Neuronal stem cell (in vitro differentiated cells): ENCODE data around the gene TMEM164.

ENCODE experiments used
- DNase-seq: peaks from one replicate; pipeline ENCODE4 v3.0.0-alpha.2; 2013; ENCODE audit warnings: low spot score
- H2AFZ ChIP-seq: one replicate; pipeline ENCODE4 v1.6.1; 2013; ENCODE audit warnings: mild to moderate bottlenecking, low read length, inconsistent platforms
- H2AK5ac ChIP-seq: 2 replicates; pipeline ENCODE4 v1.6.1; 2013; ENCODE audit warnings: low read depth, mild to moderate bottlenecking, inconsistent platforms, low read length, moderate library complexity, mixed read lengths
- H2BK120ac ChIP-seq: 2 replicates; pipeline ENCODE4 v1.6.1; 2013; ENCODE audit warnings: low read depth, mild to moderate bottlenecking, inconsistent platforms, low read length, moderate library complexity, mixed read lengths
- H2BK12ac ChIP-seq: one replicate; pipeline ENCODE4 v1.6.1; 2013; ENCODE audit warnings: low read length, inconsistent platforms
- H2BK15ac ChIP-seq: 2 replicates; pipeline ENCODE4 v1.6.1; 2013; ENCODE audit warnings: mild to moderate bottlenecking, low read length, inconsistent platforms, mixed read lengths
- H2BK5ac ChIP-seq: one replicate; pipeline ENCODE4 v1.6.1; 2013; ENCODE audit warnings: inconsistent platforms, mild to moderate bottlenecking, low read length, moderate library complexity
- H3K14ac ChIP-seq: one replicate; pipeline ENCODE4 v1.6.1; 2013; ENCODE audit warnings: low read length, inconsistent platforms
- H3K18ac ChIP-seq: 2 replicates; pipeline ENCODE4 v1.6.1; 2013; ENCODE audit warnings: low read length, inconsistent platforms
- H3K23ac ChIP-seq: 2 replicates; pipeline ENCODE4 v1.6.1; 2013; ENCODE audit warnings: low read depth, mild to moderate bottlenecking, mixed read lengths, low read length, inconsistent platforms; ENCODE audit not compliant: poor library complexity
- H3K27ac ChIP-seq: replicated peaks from 3 replicates; pipeline ENCODE4 v1.5.1; 2013; ENCODE audit warnings: low read length, inconsistent platforms
- H3K27me3 ChIP-seq, 3 experiments: 2 replicates each; pipeline ENCODE4 v1.6.1; 2013; ENCODE audit warnings: low read length in 3 of 3, mild to moderate bottlenecking in 2 of 3, inconsistent platforms in 1 of 3, low read depth in 1 of 3, mixed read lengths in 1 of 3, moderate library complexity in 1 of 3; ENCODE audit not compliant: control insufficient read depth in 3 of 3, insufficient read depth in 3 of 3
- H3K36me3 ChIP-seq, 2 donors: replicated peaks in 1 of 2; 2 replicates each; pipeline ENCODE4 v1.6.1; 2013; ENCODE audit warnings: low read length in 2 of 2; ENCODE audit not compliant: control insufficient read depth in 2 of 2, insufficient read depth in 2 of 2
- H3K4ac ChIP-seq: 2 replicates; pipeline ENCODE4 v1.6.1; 2013; ENCODE audit warnings: inconsistent platforms, mild to moderate bottlenecking, low read length, moderate library complexity
- H3K4me1 ChIP-seq, 2 donors: 1 replicate in 1 of 2; 2 replicates in 1 of 2; pipeline ENCODE4 v1.6.1; 2013; ENCODE audit warnings: low read length in 2 of 2, low read depth in 1 of 2; ENCODE audit not compliant: control insufficient read depth in 2 of 2, insufficient read depth in 1 of 2
- H3K4me2 ChIP-seq: one replicate; pipeline ENCODE4 v1.6.1; 2013; ENCODE audit warnings: mild to moderate bottlenecking, low read length, inconsistent platforms; ENCODE audit not compliant: insufficient read depth, poor library complexity, severe bottlenecking
- H3K4me3 ChIP-seq, 2 donors: 2 replicates each; pipeline ENCODE4 v1.5.1; 2013; ENCODE audit warnings: low read length in 2 of 2, mild to moderate bottlenecking in 2 of 2, inconsistent platforms in 1 of 2, moderate library complexity in 1 of 2
- H3K79me1 ChIP-seq: one replicate; pipeline ENCODE4 v1.6.1; 2013; ENCODE audit warnings: low read depth, mild to moderate bottlenecking, inconsistent platforms, low read length, moderate library complexity
- H3K9ac ChIP-seq: one replicate; pipeline ENCODE4 v1.6.1; 2013; ENCODE audit warnings: mild to moderate bottlenecking, low read depth, low read length, inconsistent platforms; ENCODE audit not compliant: poor library complexity
- H3K9me3 ChIP-seq, 2 donors: replicated peaks in 1 of 2; 2 replicates each; pipeline versions ENCODE3 to v1.6.1; 2013; ENCODE audit warnings: low read length in 2 of 2, mild to moderate bottlenecking in 2 of 2, inconsistent platforms in 1 of 2, low read depth in 1 of 2, mixed read lengths in 1 of 2, moderate library complexity in 1 of 2; ENCODE audit not compliant: control insufficient read depth in 2 of 2, insufficient read depth in 1 of 2
- H4K8ac ChIP-seq: one replicate; pipeline ENCODE4 v1.6.1; 2013; ENCODE audit warnings: low read depth, mild to moderate bottlenecking, inconsistent platforms, low read length, moderate library complexity
- H4K91ac ChIP-seq: one replicate; pipeline ENCODE4 v1.6.1; 2013; ENCODE audit warnings: low read length, low read depth, mild to moderate bottlenecking, inconsistent platforms; ENCODE audit not compliant: poor library complexity
- WGBS, 2 donors: extraction: QIAGEN DNeasy Blood & Tissue Kit; methylation state at CpG; one replicate each; pipeline ENCODE4 v1.1.7; 2013; ENCODE audit warnings: missing lambda C conversion rate in 2 of 2, mixed read lengths in 1 of 2; ENCODE audit not compliant: insufficient read length in 2 of 2, insufficient replicate concordance in 1 of 2; ENCODE audit errors: extremely low coverage in 2 of 2; 5-methylcytosine and 5-hydroxymethylcytosine counted together

Gene TMEM164

GRCh38 chrX:110022599-110023448 lies 19.9 kb downstream of the TMEM164 start:
- no peak overlapping the region for H2AK5ac ChIP-seq
- WGBS, 2 donors = no CpG with 5 or more reads among the region's 5 CpGs
- no peak overlapping the region for H4K91ac ChIP-seq
- H2AFZ ChIP-seq = no peak overlapping the region
- H2BK5ac ChIP-seq = no peak overlapping the region
- no peak overlapping the region for H2BK12ac ChIP-seq
- no peaks in the 10 kb centered on the region for H3K4me1 ChIP-seq
- peaks cover 0 to 4% (median 0%) of the 10 kb centered on the region in 3 experiments for H3K27me3 ChIP-seq
- no peak overlapping the region for H3K9ac ChIP-seq
- H3K18ac ChIP-seq = no peak overlapping the region
- no peak for DNase-seq
- H3K9me3 ChIP-seq = no peaks in the 10 kb centered on the region
- peaks cover 0 to 18% of the 10 kb centered on the region in 2 donors for H3K36me3 ChIP-seq
- no peak overlapping the region for H3K4ac ChIP-seq
- H4K8ac ChIP-seq = no peak overlapping the region
- no peak overlapping the region for H2BK120ac ChIP-seq
- H3K4me3 ChIP-seq = no peak overlapping the region
- H3K23ac ChIP-seq = no peak overlapping the region
- no peak overlapping the region for H3K4me2 ChIP-seq
- no peak overlapping the region for H2BK15ac ChIP-seq
- H3K27ac ChIP-seq = no peak overlapping the region
- no peak overlapping the region for H3K14ac ChIP-seq
- H3K79me1 ChIP-seq = no peaks in the 10 kb centered on the region

- H2BK5ac ChIP-seq = no peak overlapping the region
- no peaks in the 10 kb centered on the region for H3K4me1 ChIP-seq
- no peak overlapping the region for H3K27ac ChIP-seq
- no peak overlapping the region for H3K9ac ChIP-seq
- DNase-seq = no peak
- H3K36me3 ChIP-seq = peaks cover 0 to 14% of the 10 kb centered on the region in 2 donors
- no peak overlapping the region for H2BK15ac ChIP-seq
- no peak overlapping the region for H4K8ac ChIP-seq
- H3K4me2 ChIP-seq = no peak overlapping the region
- H2BK120ac ChIP-seq = no peak overlapping the region
- no peak overlapping the region for H2AFZ ChIP-seq
- H3K18ac ChIP-seq = no peak overlapping the region
- no peak overlapping the region for H3K14ac ChIP-seq
- H2AK5ac ChIP-seq = no peak overlapping the region
- no CpG with 5 or more reads among the region's 1 CpG for WGBS, 2 donors
- H3K4me3 ChIP-seq = no peak overlapping the region
- H3K23ac ChIP-seq = no peak overlapping the region
- no peak overlapping the region for H2BK12ac ChIP-seq
- no peaks in the 10 kb centered on the region for H3K9me3 ChIP-seq
- no peaks in the 10 kb centered on the region for H3K79me1 ChIP-seq
- peaks cover 0 to 4% (median 0%) of the 10 kb centered on the region in 3 experiments for H3K27me3 ChIP-seq
- no peak overlapping the region for H3K4ac ChIP-seq
- no peak overlapping the region for H4K91ac ChIP-seq
Measured at GRCh38 chrX:110025395-110025794, 22.5 kb downstream of the TMEM164 start.

DNA sequence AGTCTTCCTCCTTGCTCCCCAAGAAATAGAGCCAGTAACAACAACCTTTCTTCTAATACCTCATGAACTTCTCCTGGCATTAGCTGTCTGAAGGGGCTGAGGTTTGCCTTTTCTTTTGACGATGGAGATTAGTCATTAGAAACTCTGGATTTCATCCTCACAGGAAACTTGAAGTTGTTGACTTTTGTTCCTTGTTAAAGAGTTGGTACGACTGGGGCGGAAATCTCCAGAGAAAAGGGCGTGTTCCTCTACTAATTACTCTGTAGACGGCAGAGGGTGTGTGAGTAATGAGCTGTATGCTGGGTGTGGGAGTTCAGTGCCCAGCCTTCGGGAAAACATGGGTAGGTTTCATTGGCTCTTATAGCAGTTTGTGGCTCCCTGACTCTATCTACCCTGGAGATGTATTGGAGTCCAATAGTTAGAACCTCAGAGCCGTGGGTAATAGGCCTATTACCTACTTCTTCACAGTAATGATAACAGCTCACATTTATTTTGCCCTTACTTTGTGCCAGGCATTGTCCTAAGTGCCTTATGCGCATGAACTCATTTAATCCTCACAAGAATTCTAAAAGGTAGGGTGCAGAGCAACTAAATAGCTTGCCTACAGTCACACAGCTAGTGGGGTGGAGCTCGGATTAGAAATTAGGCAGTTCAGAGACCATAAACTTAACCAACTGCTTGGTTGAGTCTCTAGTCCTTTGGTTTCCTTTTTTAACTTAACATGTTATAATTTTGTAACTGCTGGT lies 23.4 kb downstream of the TMEM164 start:
- Histone ChIP-seq H3K27ac (no peak overlapping the region), H2BK15ac (no peak overlapping the region), H2BK120ac (no peak overlapping the region)

DNA sequence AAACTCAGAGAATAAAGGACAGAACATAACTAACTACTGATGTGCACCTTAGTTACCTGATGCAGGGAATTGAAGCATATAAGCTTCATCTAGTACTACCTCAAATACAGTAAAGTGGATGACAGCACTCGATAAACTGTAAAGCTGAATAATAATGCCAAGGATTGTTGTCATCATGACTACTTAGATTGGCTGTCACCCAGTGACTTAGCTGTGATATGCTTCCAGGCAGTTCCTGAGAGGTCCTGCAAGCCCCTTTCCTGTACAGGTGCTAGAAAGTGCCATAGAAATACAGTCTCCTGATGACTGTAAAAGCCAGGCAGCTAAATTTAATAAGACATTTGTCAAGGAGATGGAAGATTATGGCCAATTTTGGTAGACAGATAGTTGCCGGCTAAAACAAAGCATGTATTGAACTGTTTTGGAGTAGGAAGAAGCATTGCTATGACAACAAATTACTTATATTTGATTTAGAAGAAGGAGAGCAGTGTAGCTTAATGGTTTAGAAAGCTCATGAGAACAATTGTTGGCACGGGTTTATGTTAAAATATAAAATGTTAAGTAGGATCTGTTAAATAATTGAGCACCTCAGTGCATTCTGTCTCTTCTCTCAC lies 29.7 kb downstream of the TMEM164 start:
- H3K4me2 ChIP-seq = no peak overlapping the region
- no peak overlapping the region for H3K14ac ChIP-seq
- no peak overlapping the region for H3K18ac ChIP-seq
- no peak overlapping the region for H2BK15ac ChIP-seq
- H3K4me3 ChIP-seq = no peak overlapping the region
- no peak overlapping the region for H3K4ac ChIP-seq
- no peak overlapping the region for H3K9ac ChIP-seq
- H2AK5ac ChIP-seq = no peak overlapping the region
- H2BK5ac ChIP-seq = no peak overlapping the region
- H3K9me3 ChIP-seq = no peaks in the 10 kb centered on the region
- H2BK12ac ChIP-seq = no peak overlapping the region
- no peak overlapping the region for H2AFZ ChIP-seq
- H4K8ac ChIP-seq = no peak overlapping the region
- no peak overlapping the region for H3K23ac ChIP-seq
- H3K79me1 ChIP-seq = no peaks in the 10 kb centered on the region
- no peak overlapping the region for H4K91ac ChIP-seq
- H3K36me3 ChIP-seq = no peaks in the 10 kb centered on the region
- H3K27me3 ChIP-seq = no peaks in the 10 kb centered on the region
- no peak overlapping the region for H3K27ac ChIP-seq
- WGBS, 2 donors = no CpG with 5 or more reads among the region's 3 CpGs
- no peak overlapping the region for H2BK120ac ChIP-seq
- no peak for DNase-seq
- no peaks in the 10 kb centered on the region for H3K4me1 ChIP-seq

More for the DNA sequence above, 23.4 kb downstream of the TMEM164 start:
- Histone ChIP-seq H3K4ac (no peak overlapping the region), H3K27me3 (peaks cover 0 to 4% (median 0%) of the 10 kb centered on the region in 3 experiments), H3K18ac (no peak overlapping the region), H3K36me3 (peaks cover 0 to 13% of the 10 kb centered on the region in 2 donors), H3K79me1 (no peaks in the 10 kb centered on the region), H3K9ac (no peak overlapping the region), H3K4me3 (no peak overlapping the region), H3K9me3 (no peaks in the 10 kb centered on the region), H2BK12ac (no peak overlapping the region), H3K4me2 (no peak overlapping the region), H2AK5ac (no peak overlapping the region), H4K91ac (no peak overlapping the region), H2BK5ac (no peak overlapping the region), H3K4me1 (no peaks in the 10 kb centered on the region), H2AFZ (no peak overlapping the region), H4K8ac (no peak overlapping the region), H3K14ac (no peak overlapping the region), H3K23ac (no peak overlapping the region)
- no peak for DNase-seq
- no CpG with 5 or more reads among the region's 9 CpGs for WGBS, 2 donors
